IMR-90 (cell line): ENCODE results near the gene WWC1. TPM values are rescaled to one million over a fixed set of nuclear protein-coding genes. Genes with fewer than 3 reads are reported as not detected.

Source experiments
- ATAC-seq: fragments of 200-7000 bp; cut with Tn5 transposase; 2 replicates; pipeline ENCODE4 v1.9.1; 2020; ENCODE audit warnings: low read depth, mild to moderate bottlenecking, moderate library complexity
- BruUV-seq: library from RNA; stranded (reverse); fragments of 400-500 nt; replicated peaks from 2 replicates; lab custom pipeline; 2021; lab: Mats Ljungman, UMichigan
- CTCF ChIA-PET: fragments of 300-600 bp; formaldehyde crosslinking; extraction: SDS; loops from one replicate; lab custom pipeline; 2021; ENCODE audit warnings: antibody characterized with exemption; lab: Yijun Ruan, JAX
- POLR2A ChIA-PET: fragments of 300-600 bp; sonication (Branson Sonifier 250); formaldehyde crosslinking; loops from one replicate; lab custom pipeline; 2022; ENCODE audit warnings: antibody characterized with exemption; ENCODE audit not compliant: unreplicated experiment; lab: Charles Lee
- DNase-seq: peaks from one replicate; pipeline ENCODE4 v3.0.0; 2013
- H2AFZ ChIP-seq: replicated peaks from 2 replicates; pipeline ENCODE3; 2013; ENCODE audit warnings: low read length, mild to moderate bottlenecking; ENCODE audit not compliant: poor library complexity
- H2AK5ac ChIP-seq: 2 replicates; pipeline ENCODE4 v1.6.1; 2013; ENCODE audit warnings: low read depth, low read length, inconsistent platforms
- H2AK9ac ChIP-seq: replicated peaks from 2 replicates; pipeline ENCODE3; 2013; ENCODE audit warnings: mild to moderate bottlenecking, low read depth, low read length, moderate library complexity; ENCODE audit not compliant: poor library complexity
- H2BK120ac ChIP-seq: 2 replicates; pipeline ENCODE4 v1.6.1; 2013; ENCODE audit warnings: low read depth, low read length, inconsistent platforms
- H2BK15ac ChIP-seq: 3 replicates; pipeline ENCODE4 v1.6.1; 2013; ENCODE audit warnings: low read depth, low read length, inconsistent platforms
- H2BK20ac ChIP-seq: 2 replicates; pipeline ENCODE4 v1.6.1; 2013; ENCODE audit warnings: low read depth, mild to moderate bottlenecking, inconsistent platforms, low read length, moderate library complexity
- H2BK5ac ChIP-seq: 2 replicates; pipeline ENCODE4 v1.6.1; 2013; ENCODE audit warnings: mild to moderate bottlenecking, low read depth, low read length, inconsistent platforms; ENCODE audit not compliant: poor library complexity, severe bottlenecking
- H3K14ac ChIP-seq: replicated peaks from 2 replicates; pipeline ENCODE4 v1.6.1; 2013; ENCODE audit warnings: low read depth, low read length, inconsistent platforms
- H3K18ac ChIP-seq: 2 replicates; pipeline ENCODE4 v1.6.1; 2013; ENCODE audit warnings: low read depth, low read length, control low read depth
- H3K23ac ChIP-seq: 2 replicates; pipeline ENCODE4 v1.6.1; 2013; ENCODE audit warnings: low read depth, low read length, inconsistent platforms
- H3K27ac ChIP-seq: 2 replicates; pipeline ENCODE4 v1.5.1; 2013; ENCODE audit warnings: mild to moderate bottlenecking, control low read depth, low read length; ENCODE audit not compliant: insufficient read depth
- H3K27me3 ChIP-seq: 2 replicates; pipeline ENCODE4 v1.6.1; 2013; ENCODE audit warnings: low read length; ENCODE audit not compliant: control insufficient read depth, insufficient read depth
- H3K36me3 ChIP-seq: 2 replicates; pipeline ENCODE4 v1.6.1; 2013; ENCODE audit warnings: low read length, mixed read lengths; ENCODE audit not compliant: control insufficient read depth, insufficient read depth
- H3K4ac ChIP-seq: 2 replicates; pipeline ENCODE4 v1.6.1; 2013; ENCODE audit warnings: low read depth, low read length, inconsistent platforms
- H3K4me1 ChIP-seq: 2 replicates; pipeline ENCODE4 v1.6.1; 2013; ENCODE audit warnings: low read length, mixed read lengths; ENCODE audit not compliant: control insufficient read depth, insufficient read depth
- H3K4me2 ChIP-seq: 2 replicates; pipeline ENCODE4 v1.6.1; 2013; ENCODE audit warnings: low read depth, mild to moderate bottlenecking, control low read depth, low read length, moderate library complexity
- H3K4me3 ChIP-seq: 2 replicates; pipeline ENCODE4 v1.5.1; 2013; ENCODE audit warnings: low read depth, mild to moderate bottlenecking, control low read depth, low read length, moderate library complexity; ENCODE audit not compliant: insufficient read depth
- H3K56ac ChIP-seq: 2 replicates; pipeline ENCODE4 v1.6.1; 2013; ENCODE audit warnings: low read length, inconsistent platforms; ENCODE audit not compliant: insufficient read depth; ENCODE audit errors: extremely low read depth
- H3K79me1 ChIP-seq, 2 experiments: 2 replicates each; pipeline ENCODE4 v1.6.1; 2013; ENCODE audit warnings: low read length in 2 of 2, inconsistent platforms in 1 of 2, low read depth in 1 of 2
- H3K9ac ChIP-seq: 2 replicates; pipeline ENCODE4 v1.6.1; 2013; ENCODE audit warnings: low read depth, low read length, control low read depth
- H3K9me1 ChIP-seq: 2 replicates; pipeline ENCODE4 v1.6.1; 2013; ENCODE audit warnings: low read length, inconsistent platforms; ENCODE audit not compliant: insufficient read depth
- H3K9me3 ChIP-seq: 2 replicates; pipeline ENCODE4 v1.6.1; 2013; ENCODE audit warnings: low read length; ENCODE audit not compliant: control insufficient read depth, insufficient read depth
- H4K20me1 ChIP-seq: 2 replicates; pipeline ENCODE4 v1.6.1; 2013; ENCODE audit warnings: low read length, inconsistent platforms; ENCODE audit not compliant: insufficient read depth
- H4K5ac ChIP-seq: 2 replicates; pipeline ENCODE4 v1.6.1; 2013; ENCODE audit warnings: mild to moderate bottlenecking, low read depth, low read length, control low read depth
- H4K8ac ChIP-seq, 2 experiments: 2 replicates each; pipeline ENCODE4 v1.6.1; 2013; ENCODE audit warnings: low read depth in 2 of 2, low read length in 2 of 2, control low read depth in 1 of 2, inconsistent platforms in 1 of 2
- H4K91ac ChIP-seq: 2 replicates; pipeline ENCODE4 v1.6.1; 2013; ENCODE audit warnings: low read depth, low read length, inconsistent platforms; ENCODE audit not compliant: insufficient read depth
- CTCF ChIP-seq: conservative IDR thresholded peaks from 2 replicates; pipeline ENCODE4 v1.5.1; 2012; ENCODE audit warnings: mild to moderate bottlenecking, low read depth, low read length, improper control_type of control experiment
- FOS ChIP-seq: fragments of 150-350 bp; IDR thresholded peaks from 2 replicates; pipeline ENCODE4 v1.6.1; 2016; ENCODE audit warnings: low read depth, low read length
- MAFK ChIP-seq: IDR thresholded peaks from 2 replicates; pipeline ENCODE4 v1.6.1; 2012; ENCODE audit warnings: low read depth, low read length, improper control_type of control experiment
- MAZ ChIP-seq: IDR thresholded peaks from 2 replicates; pipeline ENCODE4 v1.6.1; 2012; ENCODE audit warnings: low read depth, mild to moderate bottlenecking, low read length, improper control_type of control experiment, moderate library complexity, borderline replicate concordance
- NFE2L2 ChIP-seq: fragments of 150-350 bp; IDR thresholded peaks from 2 replicates; pipeline ENCODE4 v1.6.1; 2016; ENCODE audit warnings: low read depth, mild to moderate bottlenecking, low read length
- RCOR1 ChIP-seq: IDR thresholded peaks from 2 replicates; pipeline ENCODE4 v1.6.1; 2012; ENCODE audit warnings: mild to moderate bottlenecking, low read length, improper control_type of control experiment; ENCODE audit not compliant: insufficient replicate concordance
- SMC3 ChIP-seq: fragments of 150-350 bp; IDR thresholded peaks from 2 replicates; pipeline ENCODE4 v1.6.1; 2016; ENCODE audit warnings: low read depth, mild to moderate bottlenecking, antibody characterized with exemption, low read length, moderate library complexity
- USF2 ChIP-seq: fragments of 150-350 bp; IDR thresholded peaks from 2 replicates; pipeline ENCODE4 v1.6.1; 2017; ENCODE audit warnings: mild to moderate bottlenecking, antibody characterized with exemption, low read length, low read depth
- WGBS, 2 experiments: methylation state at CpG; one replicate each; pipeline versions ENCODE4 v1.1.5 to v1.1.7; 2013; ENCODE audit warnings: missing lambda C conversion rate in 2 of 2; ENCODE audit not compliant: insufficient read length in 1 of 2; ENCODE audit errors: extremely low coverage in 2 of 2; 5-methylcytosine and 5-hydroxymethylcytosine counted together
- dilution Hi-C: fragments of 300-500 bp; cut with HindIII; formaldehyde crosslinking; loops from one replicate; pipeline ENCODE4 v1.14.3; 2018; ENCODE audit warnings: low sequenced_read_pairs; ENCODE audit not compliant: unreplicated experiment
- in situ Hi-C: fragments of 300-500 bp; cut with MboI; formaldehyde crosslinking; loops from 3 replicates; pipeline ENCODE4 v1.14.3; 2019; ENCODE audit warnings: low sequenced_read_pairs, inconsistent platforms, mixed read lengths
- intact Hi-C: fragments of 100-400 bp; cut with micrococcal nuclease; formaldehyde crosslinking; loops from 2 replicates; pipeline ENCODE4 v1.10.0; 2022
- polyA plus RNA-seq, 3 experiments: library from polyadenylated mRNA; depleted of rRNA; stranded (reverse); fragments of >200 nt; gene quantifications; 2 replicates each; pipeline ENCODE4 v1.2.3, GENCODE V29; 2012; ENCODE audit warnings: low replicate concordance in 1 of 3
- total RNA-seq: library from RNA; depleted of rRNA; stranded (reverse); fragments of >200 nt; gene quantifications from 2 replicates; pipeline ENCODE4 v1.2.3, GENCODE V29; 2012

The WWC1 gene
- total and polyA plus RNA-seq, 2 of the 4 experiments (the other 2 are of a cell fraction) = 9.1 to 10.3 TPM

GRCh38 chr5:168494057-168494555, 202.7 kb downstream of the WWC1 start:
- H4K8ac ChIP-seq = no peak overlapping the region
- H2AK9ac ChIP-seq = no peak overlapping the region
- no peaks in the 10 kb centered on the region for H3K4me1 ChIP-seq
- H3K4ac ChIP-seq = no peak overlapping the region
- H3K56ac ChIP-seq = no peak overlapping the region
- no peak overlapping the region for H4K91ac ChIP-seq
- no peak overlapping the region for H3K18ac ChIP-seq
- no peak overlapping the region for H3K4me2 ChIP-seq
- dilution Hi-C loops = no loop called here
- peaks cover 9% of the 10 kb centered on the region for H4K20me1 ChIP-seq
- H3K27me3 ChIP-seq = no peaks in the 10 kb centered on the region
- no peak overlapping the region for H2AK5ac ChIP-seq
- DNase-seq (no peak), ATAC-seq (no peak)
- POLR2A ChIA-PET = no interaction called here
- H2BK15ac ChIP-seq = no peak overlapping the region
- no peak overlapping the region for H3K14ac ChIP-seq
- CTCF ChIA-PET = no interaction called here
- peaks cover 59% of the 10 kb centered on the region for H3K36me3 ChIP-seq
- H3K9ac ChIP-seq = no peak overlapping the region
- in situ Hi-C loops = no loop called here
- H2BK120ac ChIP-seq = no peak overlapping the region
- no TSS peak for BruUV-seq
- no peak overlapping the region for H2BK20ac ChIP-seq
- TF ChIP-seq SMC3 (no peak), RCOR1 (no peak), MAFK (no peak), FOS (no peak), NFE2L2 (no peak), USF2 (no peak), MAZ (no peak), CTCF (no peak)
- no peak overlapping the region for H2BK5ac ChIP-seq
- intact Hi-C loops = loop anchor here (5.0 kb wide), 1 partner anchor 58 kb away; no protein-coding TSS in a partner anchor
- H3K4me3 ChIP-seq = no peak overlapping the region
- no peak overlapping the region for H3K23ac ChIP-seq
- no peak overlapping the region for H2AFZ ChIP-seq
- WGBS, 2 experiments = no CpG with 5 or more reads among the region's 5 CpGs
- H4K5ac ChIP-seq = no peak overlapping the region
- H3K27ac ChIP-seq = no peak overlapping the region
- H3K9me1 ChIP-seq = no peaks in the 10 kb centered on the region
- H3K79me1 ChIP-seq = peaks cover 5 to 21% of the 10 kb centered on the region in 2 experiments
- H3K9me3 ChIP-seq = no peaks in the 10 kb centered on the region
